CD1c-positive myeloid dendritic cell (primary cell): ENCODE data around the gene CRYAB.
"Not testable (repeated sequence)": the region's sequence is repeated elsewhere in the genome, so short reads cannot be mapped to it uniquely, and the experiment has no call there.

Source experiments
- DNase-seq: peaks from one replicate; pipeline ENCODE4 v3.0.0-alpha.2; 2016; ENCODE audit errors: extremely low spot score

Gene CRYAB

GRCh38 chr11:111933872-111934271, 22.3 kb upstream of the CRYAB start:
- DNase-seq = peak; percentile 34

DNA sequence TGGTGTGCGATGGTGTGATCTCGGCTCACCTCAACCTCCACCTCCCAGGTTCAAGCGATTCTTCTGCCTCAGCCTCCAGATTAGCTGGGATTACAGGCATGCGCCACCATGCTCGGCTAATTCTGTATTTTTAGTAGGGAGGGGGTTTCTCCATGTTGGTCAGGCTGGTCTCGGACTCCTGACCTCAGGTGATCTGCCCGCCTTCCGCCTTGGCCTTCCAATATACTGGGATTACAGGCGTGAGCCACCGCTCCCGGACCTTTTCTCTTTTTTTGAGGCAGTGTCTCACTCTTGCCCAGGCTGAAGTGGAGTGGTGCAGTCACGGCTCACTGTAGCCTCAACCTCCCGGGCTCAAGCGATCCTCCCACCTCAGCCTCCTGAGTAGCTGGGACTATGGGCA, 21.6 kb upstream of the CRYAB start:
- not testable (repeated sequence) for DNase-seq

GRCh38 chr11:111932611-111932950, 21.0 kb upstream of the CRYAB start:
- DNase-seq = no peak

- no peak for DNase-seq
Observed at GRCh38 chr11:111930472-111930871, 18.9 kb upstream of the CRYAB start.

GRCh38 chr11:111926505-111927391, 15.2 kb upstream of the CRYAB start:
- peak; percentile 97 for DNase-seq

- no peak for DNase-seq
Observed at GRCh38 chr11:111925953-111926352, 14.4 kb upstream of the CRYAB start.

GRCh38 chr11:111923951-111924350, 12.4 kb upstream of the CRYAB start:
- no peak for DNase-seq

DNA sequence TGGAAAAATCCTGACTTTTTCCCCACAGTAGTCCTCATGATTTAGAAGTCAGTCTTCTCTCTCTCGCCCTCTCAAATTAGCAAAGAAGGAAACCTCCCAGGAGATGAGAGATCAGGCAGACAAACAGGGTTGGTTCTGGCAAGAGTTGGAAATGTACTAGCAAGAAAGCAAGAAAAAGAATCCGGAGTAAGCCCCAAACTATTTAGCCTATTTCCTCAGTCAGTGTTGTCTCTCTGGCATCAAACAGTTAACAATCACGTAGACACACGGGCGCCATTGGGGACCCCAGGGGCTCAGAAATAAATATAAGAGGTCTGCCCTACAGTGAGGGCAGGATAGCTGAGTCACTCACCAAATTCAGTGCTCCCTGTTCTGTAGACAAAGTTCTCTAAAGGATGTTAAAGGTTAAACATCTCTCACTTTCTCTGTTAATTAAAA, 11.8 kb upstream of the CRYAB start:
- no peak for DNase-seq

- DNase-seq = no peak
Observed at GRCh38 chr11:111922803-111923202, 11.2 kb upstream of the CRYAB start.

DNA sequence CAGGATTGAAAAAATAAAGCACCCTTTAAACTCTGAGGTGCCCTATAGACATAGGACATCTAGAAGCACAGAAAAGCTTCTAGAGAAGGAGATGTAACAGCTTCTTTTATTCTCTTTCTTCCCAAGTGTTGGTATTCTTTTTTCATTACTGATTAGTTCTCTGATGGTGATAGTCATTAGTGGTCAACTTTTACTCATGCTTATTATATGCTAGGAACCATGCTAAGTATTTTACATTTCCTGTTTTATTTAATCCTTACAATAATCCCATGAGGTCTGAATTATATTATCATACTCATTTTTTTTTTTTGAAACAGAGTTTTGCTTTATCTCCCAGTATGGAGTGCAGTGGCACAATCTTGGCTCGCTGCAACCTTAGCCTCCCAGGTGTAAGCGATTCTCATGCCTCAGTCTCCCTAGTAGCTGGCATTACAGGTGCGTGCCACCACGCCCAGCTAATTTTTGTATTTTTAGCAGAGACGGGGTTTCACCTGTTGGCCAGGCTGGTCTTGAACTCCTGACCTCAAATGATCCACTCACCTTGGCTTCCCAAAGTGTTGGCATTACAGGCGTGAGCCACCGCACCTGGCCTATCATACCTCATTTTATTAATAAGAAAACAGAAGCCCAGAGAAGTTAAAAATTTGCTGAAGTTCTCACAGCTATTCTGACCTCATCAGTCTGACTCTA, 10.1 kb upstream of the CRYAB start:
- DNase-seq = no peak

DNA sequence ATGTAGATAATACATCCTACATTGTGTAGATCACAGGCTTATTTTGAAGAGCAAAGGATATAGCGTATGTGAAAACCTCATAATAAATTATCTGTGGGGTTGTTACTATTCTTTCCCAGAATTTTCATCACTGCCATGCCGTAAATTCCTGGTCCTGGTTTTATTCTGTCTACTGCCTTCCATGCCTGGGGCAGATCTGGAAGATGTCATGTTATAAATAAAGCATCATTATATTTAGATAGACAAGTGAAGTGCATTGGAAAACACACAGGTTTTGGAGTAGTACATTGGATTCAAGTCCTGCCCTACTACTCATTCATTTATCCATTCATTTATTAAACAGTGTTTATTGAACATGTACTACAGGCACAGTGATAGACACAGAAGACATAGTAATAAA, 9.3 kb upstream of the CRYAB start:
- DNase-seq = no peak

DNA sequence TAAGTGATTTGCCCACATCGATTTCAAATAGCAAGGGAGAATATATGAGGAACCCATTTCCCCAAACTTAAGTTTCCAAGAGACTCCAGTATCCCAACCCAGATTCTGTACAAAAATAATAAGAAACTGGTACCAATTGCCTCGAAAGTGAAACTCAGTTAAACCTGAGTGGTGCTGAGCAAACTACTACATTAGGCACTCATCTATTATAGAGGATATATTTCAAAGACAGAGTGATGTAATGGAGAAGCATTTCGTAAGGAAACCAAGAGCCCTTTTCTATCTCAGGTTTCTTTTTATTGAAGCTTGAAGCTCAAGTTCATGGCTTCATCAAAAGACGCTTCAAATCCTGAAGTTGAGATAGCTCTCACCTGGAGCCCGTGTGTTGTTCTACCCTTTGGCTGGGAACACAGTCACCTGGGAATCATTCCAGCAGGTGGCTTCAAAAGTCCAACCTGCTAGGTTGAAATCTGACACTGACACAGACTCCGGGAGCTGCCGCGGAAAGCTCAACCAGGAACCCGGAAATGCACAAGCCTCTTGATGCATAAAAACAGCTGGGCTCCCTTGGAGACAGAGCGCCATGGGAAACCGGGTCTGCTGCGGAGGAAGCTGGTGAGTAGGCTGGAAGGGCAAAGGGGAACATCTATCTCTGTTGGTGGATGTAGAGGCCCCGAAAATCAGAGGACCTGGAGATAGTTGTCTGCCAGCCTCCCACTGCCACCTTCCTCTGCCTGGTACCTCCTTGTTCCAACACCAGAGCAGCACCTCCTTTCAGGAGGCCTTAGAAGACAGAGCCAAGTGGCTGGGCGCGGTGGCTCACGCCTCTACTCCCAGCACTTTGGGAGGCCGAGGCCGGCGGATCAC, 7.1 kb upstream of the CRYAB start, which contains the start of gene C11orf52:
Gene C11orf52 (plus strand): TSS at position 524 of the 867 bp plus-strand sequence. CDS start 60 bp downstream, at position 584.
- DNase-seq = no peak

DNA sequence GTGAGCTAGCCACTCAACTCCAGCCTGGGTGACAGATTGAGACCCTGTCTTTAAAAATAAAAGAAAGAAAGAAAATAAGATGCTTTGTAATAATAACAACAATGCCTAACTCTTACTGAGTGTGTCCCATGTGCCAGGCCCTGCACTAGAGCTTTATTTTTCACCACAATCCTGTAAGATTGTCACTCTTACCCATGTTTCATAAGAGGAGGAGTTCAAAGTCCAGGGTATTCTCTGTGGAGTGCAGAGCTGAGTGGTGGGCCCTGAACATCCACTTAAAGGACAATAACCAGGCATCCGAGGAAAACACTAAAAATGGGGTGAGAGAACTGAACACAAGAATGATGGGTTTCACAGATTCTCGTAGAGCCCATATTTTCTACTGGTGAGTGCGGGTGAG, 6.2 kb upstream of the CRYAB start:
- DNase-seq = no peak

- no peak for DNase-seq
Observed at GRCh38 chr11:111917312-111917711, 5.7 kb upstream of the CRYAB start.

DNA sequence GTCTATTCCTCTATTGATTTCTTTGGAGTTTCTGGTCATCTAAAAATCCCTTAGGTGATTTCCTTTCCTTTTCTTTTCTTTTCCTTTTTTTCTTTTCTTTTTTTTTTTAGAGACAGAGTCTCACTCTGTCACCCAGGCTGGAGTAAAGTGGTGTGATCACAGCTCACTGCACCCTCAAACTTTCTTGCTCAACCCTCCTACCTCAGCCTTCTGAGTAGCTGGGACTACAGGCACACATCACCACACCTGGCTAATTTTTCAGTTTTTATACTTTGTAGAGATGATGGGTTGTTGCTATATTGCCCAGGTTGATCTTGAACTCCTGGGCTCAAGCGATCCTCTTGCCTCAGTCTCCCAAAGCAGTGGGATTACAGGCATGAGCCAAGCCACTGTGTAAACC, 5.2 kb upstream of the CRYAB start:
- DNase-seq = no peak

DNA sequence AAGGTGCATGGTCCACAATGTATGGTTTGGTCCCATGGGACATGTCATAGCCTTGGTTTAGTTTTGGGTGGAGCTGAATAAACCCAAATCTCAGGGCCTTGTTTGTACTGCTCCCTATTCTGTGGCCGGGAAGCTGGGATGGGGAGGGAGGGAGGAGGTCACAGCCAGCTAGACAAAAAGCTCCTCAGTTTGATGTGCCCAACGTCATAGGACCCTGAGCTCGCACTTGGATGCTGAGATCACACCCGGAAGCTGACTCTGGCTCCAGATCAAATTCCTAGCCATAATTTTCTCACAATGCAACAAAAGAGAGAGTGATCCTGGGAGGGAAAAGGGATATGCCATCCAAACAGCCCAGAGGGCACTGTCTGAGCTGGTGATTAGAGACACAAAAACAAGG, 2.4 kb upstream of the CRYAB start:
- no peak for DNase-seq

GRCh38 chr11:111913031-111913861, 1.7 kb upstream of the CRYAB start:
- DNase-seq = no peak

DNA sequence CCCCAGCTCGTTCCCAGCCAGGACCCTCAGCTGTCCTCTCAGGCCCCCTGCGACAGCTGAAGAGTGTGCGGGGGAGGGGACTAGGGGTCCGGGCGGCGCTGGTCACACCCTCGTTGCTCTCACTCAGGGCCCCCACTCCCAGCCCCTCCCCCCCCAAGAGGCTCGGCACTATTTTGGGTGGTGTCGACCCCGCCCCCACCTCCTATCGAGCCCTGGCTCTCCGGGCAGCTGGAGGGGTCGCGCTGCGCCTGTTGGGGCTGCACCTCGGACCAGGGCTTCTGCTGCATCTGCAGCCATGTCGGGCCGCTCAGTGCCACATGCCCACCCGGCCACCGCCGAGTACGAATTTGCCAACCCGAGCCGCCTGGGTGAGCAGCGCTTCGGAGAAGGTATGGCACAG, 965 bp upstream of the CRYAB start, which contains the start of gene HSPB2:
Gene HSPB2 (plus strand): TSS at position 200 of the 400 bp plus-strand sequence. CDS start 96 bp downstream, at position 296.
- no peak for DNase-seq

- no peak for DNase-seq
Observed at GRCh38 chr11:111910676-111911562, 651 bp downstream of the CRYAB start.

GRCh38 chr11:111909378-111909777, 2.2 kb downstream of the CRYAB start:
- no peak for DNase-seq
